ENCODE results near the gene MAD1L1. TPM values are rescaled to one million over a fixed set of nuclear protein-coding genes. Genes with fewer than 3 reads are reported as not detected.

Gene MAD1L1
- total RNA-seq, 1 donor from 2014 or later, result 32.7 TPM

GRCh38 chr7:2106440-2106839 lies 126.3 kb downstream of the MAD1L1 start:
- H3K4me1 Mint-ChIP-seq (ENCODE audit: unreplicated experiment), result peaks cover 63% of the 10 kb centered on the region
- no peaks in the 10 kb centered on the region for H3K36me3 Mint-ChIP-seq (ENCODE audit: unreplicated experiment)

GRCh38 chr7:2105917-2106316 lies 126.8 kb downstream of the MAD1L1 start:
- no peak overlapping the region for H3K4me3 Mint-ChIP-seq (ENCODE audit: unreplicated experiment)
- no peaks in the 10 kb centered on the region for H3K36me3 Mint-ChIP-seq (ENCODE audit: unreplicated experiment)

More at GRCh38 chr7:2106440-2106839, 126.3 kb downstream of the MAD1L1 start:
- no peaks in the 10 kb centered on the region for H3K9me3 Mint-ChIP-seq (ENCODE audit: unreplicated experiment)
- no peak for DNase-seq (ENCODE audit: extremely low spot score, unreplicated experiment)
- H3K27ac Mint-ChIP-seq (ENCODE audit: unreplicated experiment), result no peak overlapping the region
- H3K27me3 Mint-ChIP-seq (ENCODE audit: unreplicated experiment), result no peaks in the 10 kb centered on the region
- TF ChIP-seq CTCF (IDR thresholded peaks at IDR 0.05), result no peak
- no peak overlapping the region for H3K4me3 Mint-ChIP-seq (ENCODE audit: unreplicated experiment)

GRCh38 chr7:2105280-2105679 lies 127.5 kb downstream of the MAD1L1 start:
- Mint-ChIP-seq H3K4me1 (ENCODE audit: unreplicated experiment) (peaks cover 53% of the 10 kb centered on the region), H3K27me3 (ENCODE audit: unreplicated experiment) (no peaks in the 10 kb centered on the region), H3K36me3 (ENCODE audit: unreplicated experiment) (peaks cover 2% of the 10 kb centered on the region), H3K27ac (ENCODE audit: unreplicated experiment) (no peak overlapping the region), H3K9me3 (ENCODE audit: unreplicated experiment) (no peaks in the 10 kb centered on the region), H3K4me3 (ENCODE audit: unreplicated experiment) (no peak overlapping the region)
- no peak for TF ChIP-seq CTCF (IDR thresholded peaks at IDR 0.05)
- no peak for DNase-seq (ENCODE audit: extremely low spot score, unreplicated experiment)

More at GRCh38 chr7:2105917-2106316, 126.8 kb downstream of the MAD1L1 start:
- TF ChIP-seq CTCF (IDR thresholded peaks at IDR 0.05), result no peak
- Mint-ChIP-seq H3K27me3 (ENCODE audit: unreplicated experiment) (no peaks in the 10 kb centered on the region), H3K4me1 (ENCODE audit: unreplicated experiment) (peaks cover 57% of the 10 kb centered on the region), H3K27ac (ENCODE audit: unreplicated experiment) (no peak overlapping the region), H3K9me3 (ENCODE audit: unreplicated experiment) (no peaks in the 10 kb centered on the region)
- DNase-seq (ENCODE audit: extremely low spot score, unreplicated experiment), result no peak

- DNase-seq (ENCODE audit: extremely low spot score, unreplicated experiment), result no peak
- H3K36me3 Mint-ChIP-seq (ENCODE audit: unreplicated experiment), result peaks cover 2% of the 10 kb centered on the region
- no peak overlapping the region for H3K4me3 Mint-ChIP-seq (ENCODE audit: unreplicated experiment)
- no peaks in the 10 kb centered on the region for H3K9me3 Mint-ChIP-seq (ENCODE audit: unreplicated experiment)
- H3K27ac Mint-ChIP-seq (ENCODE audit: unreplicated experiment), result no peak overlapping the region
- H3K4me1 Mint-ChIP-seq (ENCODE audit: unreplicated experiment), result peaks cover 53% of the 10 kb centered on the region
- no peak for TF ChIP-seq CTCF (IDR thresholded peaks at IDR 0.05)
- no peaks in the 10 kb centered on the region for H3K27me3 Mint-ChIP-seq (ENCODE audit: unreplicated experiment)
Observed at GRCh38 chr7:2104716-2105115, 128.0 kb downstream of the MAD1L1 start.

- DNase-seq (ENCODE audit: extremely low spot score, unreplicated experiment), result peak; percentile 89
- peak; percentile 58 for TF ChIP-seq CTCF (IDR thresholded peaks at IDR 0.05)
- Mint-ChIP-seq H3K4me3 (ENCODE audit: unreplicated experiment) (no peak overlapping the region), H3K27ac (ENCODE audit: unreplicated experiment) (peak overlapping the region; percentile 10), H3K9me3 (ENCODE audit: unreplicated experiment) (no peaks in the 10 kb centered on the region), H3K4me1 (ENCODE audit: unreplicated experiment) (peaks cover 51% of the 10 kb centered on the region), H3K36me3 (ENCODE audit: unreplicated experiment) (peaks cover 2% of the 10 kb centered on the region), H3K27me3 (ENCODE audit: unreplicated experiment) (no peaks in the 10 kb centered on the region)
Observed at GRCh38 chr7:2104107-2104710, 128.5 kb downstream of the MAD1L1 start.

Measured in osteocyte (in vitro differentiated cells).